HepG2 (cell line): ENCODE data around the gene FOSB. TPM values are rescaled to one million over a fixed set of nuclear protein-coding genes. Genes with fewer than 3 reads are reported as not detected.

Experiments used
- ATAC-seq: fragments of 200-7000 bp; cut with Tn5 transposase; 3 replicates; pipeline ENCODE4 v1.9.1; 2020; ENCODE audit warnings: mild to moderate bottlenecking, moderate library complexity
- BruUV-seq: library from RNA; stranded (reverse); fragments of 400-500 nt; replicated peaks from 2 replicates; lab custom pipeline; 2021; lab: Mats Ljungman, UMichigan
- CTCF ChIA-PET: fragments of 300-600 bp; formaldehyde crosslinking; extraction: SDS; loops from one replicate; lab custom pipeline; 2021; ENCODE audit warnings: low total read pairs, inconsistent platforms, low intra/inter-chr PET ratio; lab: Yijun Ruan, JAX
- POLR2A ChIA-PET: fragments of 350-600 bp; sonication (Branson Sonifier 250); formaldehyde crosslinking; loops from one replicate; lab custom pipeline; 2020; ENCODE audit warnings: antibody characterized with exemption, inconsistent platforms; lab: Yijun Ruan, JAX
- DNase-seq: peaks from one replicate; pipeline ENCODE4 v3.0.0-alpha.2; 2015; ENCODE audit warnings: low spot score
- FAIRE-seq: peaks from 3 replicates; lab custom pipeline; 2011; peaks lifted over from hg19 to GRCh38; lab: Jason Lieb, UNC
- H2AFZ ChIP-seq: one replicate; pipeline ENCODE4 v1.6.1; 2011; ENCODE audit warnings: low read length, inconsistent platforms
- H3K27ac ChIP-seq: fragments of 300-600 bp; 3 replicates; pipeline ENCODE4 v1.8.0; 2011; ENCODE audit warnings: mixed run types, mild to moderate bottlenecking, mixed read lengths, low read length, inconsistent platforms; ENCODE audit not compliant: insufficient read depth; ENCODE audit errors: extremely low read length
- H3K27me3 ChIP-seq, 2 experiments: fragments of 200-600 bp in 1 of 2; 2 replicates in 1 of 2; 3 replicates in 1 of 2; pipeline versions ENCODE4 v1.6.0 to v1.8.0; 2011; ENCODE audit warnings: low read length in 2 of 2, mild to moderate bottlenecking in 2 of 2, moderate library complexity in 2 of 2, inconsistent platforms in 1 of 2; ENCODE audit not compliant: insufficient read depth in 2 of 2, control insufficient read depth in 1 of 2
- H3K36me3 ChIP-seq, 2 experiments: fragments of 200-600 bp in 1 of 2; replicated peaks in 1 of 2; 2 replicates in 1 of 2; 3 replicates in 1 of 2; pipeline versions ENCODE4 v1.5.1 to v1.8.0; 2011; ENCODE audit warnings: low read length in 2 of 2, inconsistent platforms in 1 of 2; ENCODE audit not compliant: insufficient read depth in 2 of 2, control insufficient read depth in 1 of 2
- H3K4me1 ChIP-seq: 2 replicates; pipeline ENCODE4 v1.5.1; 2012; ENCODE audit warnings: low read length, inconsistent platforms; ENCODE audit not compliant: insufficient read depth
- H3K4me2 ChIP-seq: 2 replicates; pipeline ENCODE4 v1.6.0; 2011; ENCODE audit warnings: low read depth, low read length, inconsistent platforms
- H3K4me3 ChIP-seq, 3 experiments: fragments of 200-600 bp in 1 of 3; sonication (generic), shearing (Covaris generic) in 1 of 3; replicated peaks in 1 of 3; 2 replicates each; pipeline ENCODE4 v1.5.1; 2011 to 2016; ENCODE audit warnings: low read length in 3 of 3, inconsistent platforms in 2 of 3, low read depth in 2 of 3, mild to moderate bottlenecking in 2 of 3, control low read depth in 1 of 3, mixed read lengths in 1 of 3; ENCODE audit not compliant: insufficient read depth in 1 of 3
- H3K79me2 ChIP-seq: one replicate; pipeline ENCODE4 v1.6.1; 2011; ENCODE audit warnings: low read length, inconsistent platforms; ENCODE audit not compliant: insufficient read depth
- H3K9ac ChIP-seq: 2 replicates; pipeline ENCODE4 v1.6.0; 2011; ENCODE audit warnings: mild to moderate bottlenecking, low read depth, low read length, inconsistent platforms; ENCODE audit not compliant: insufficient read depth
- H3K9me3 ChIP-seq: 2 replicates; pipeline ENCODE4 v1.5.1; 2012; ENCODE audit warnings: mild to moderate bottlenecking, low read length
- H4K20me1 ChIP-seq: 2 replicates; pipeline ENCODE4 v1.6.0; 2011; ENCODE audit warnings: inconsistent platforms, mild to moderate bottlenecking, low read length, moderate library complexity; ENCODE audit not compliant: insufficient read depth
- BRD4 ChIP-seq: sonication (generic); formaldehyde crosslinking; IDR thresholded peaks from 2 replicates; pipeline ENCODE4 v1.4.0; 2020; ENCODE audit warnings: missing genetic modification reagents
- MYPOP ChIP-seq: sonication (generic); formaldehyde crosslinking; IDR thresholded peaks from 2 replicates; pipeline ENCODE4 v1.8.1; 2023; ENCODE audit warnings: mild to moderate bottlenecking, moderate library complexity, missing genetic modification reagents
- RFX5 ChIP-seq: IDR thresholded peaks from 2 replicates; pipeline ENCODE4 v1.6.1; 2011; ENCODE audit warnings: low read depth, low read length, improper control_type of control experiment
- SRSF9 ChIP-seq: fragments of 200-400 bp; formaldehyde crosslinking; IDR thresholded peaks from 2 replicates; pipeline ENCODE4 v1.6.1; 2018; ENCODE audit warnings: borderline replicate concordance, mild to moderate bottlenecking, low read depth, low read length; ENCODE audit not compliant: insufficient read depth, poor library complexity, severe bottlenecking
- USF2 ChIP-seq, 2 experiments: sonication (generic) in 1 of 2; formaldehyde crosslinking in 1 of 2; IDR thresholded peaks; 2 replicates each; pipeline versions ENCODE4 v1.5.1 to v1.6.1; 2011 to 2020; ENCODE audit warnings: borderline replicate concordance in 1 of 2, low read depth in 1 of 2, low read length in 1 of 2, mild to moderate bottlenecking in 1 of 2, missing genetic modification reagents in 1 of 2, moderate library complexity in 1 of 2
- ZBTB37 ChIP-seq: sonication (generic); formaldehyde crosslinking; IDR thresholded peaks from 2 replicates; pipeline ENCODE4 v1.4.0; 2020; ENCODE audit warnings: mild to moderate bottlenecking, missing genetic modification reagents
- WGBS: methylation state at CpG from one replicate; pipeline ENCODE4 v1.1.6; 2017; ENCODE audit warnings: low lambda C conversion rate; 5-methylcytosine and 5-hydroxymethylcytosine counted together
- in situ Hi-C: cut with HindIII; loops from 2 replicates; pipeline ENCODE4 v1.10.0; 2017; ENCODE audit warnings: low pct_unique_long_range_greater_than_20kb; ENCODE audit not compliant: extremely low pct_ligation_motif_present
- intact Hi-C: fragments of 100-400 bp; cut with micrococcal nuclease; formaldehyde crosslinking; loops from one replicate; pipeline ENCODE4 v1.10.0; 2022; ENCODE audit not compliant: unreplicated experiment
- polyA plus RNA-seq, 8 experiments: library from polyadenylated mRNA; depleted of rRNA in 3 of 8; stranded (reverse) in 7 of 8; unstranded in 1 of 8; fragments of >200 nt; fragmentation: Illumina TruSeq in 4 of 8; extraction: Trizol in 4 of 8; gene quantifications; 2 replicates each; pipeline versions ENCODE4 v1.2.1 to v1.2.3, GENCODE V29; 2011 to 2016; ENCODE audit warnings: low read depth in 4 of 8, missing spikeins in 1 of 8, mixed read lengths in 1 of 8; ENCODE audit not compliant: insufficient read depth in 1 of 8
- total RNA-seq, 5 experiments: library from RNA; depleted of rRNA; stranded (reverse); fragments of >200 nt; fragmentation: Illumina TruSeq; extraction: Trizol; gene quantifications; 2 replicates each; pipeline ENCODE4 v1.2.3, GENCODE V29; 2016; ENCODE audit warnings: low read depth in 1 of 5

Gene FOSB
- total and polyA plus RNA-seq, 2 of the 13 experiments (the other 11 are each of a cell fraction or from before 2014, with no cell fraction given): 2.8 to 6.0 TPM

DNA sequence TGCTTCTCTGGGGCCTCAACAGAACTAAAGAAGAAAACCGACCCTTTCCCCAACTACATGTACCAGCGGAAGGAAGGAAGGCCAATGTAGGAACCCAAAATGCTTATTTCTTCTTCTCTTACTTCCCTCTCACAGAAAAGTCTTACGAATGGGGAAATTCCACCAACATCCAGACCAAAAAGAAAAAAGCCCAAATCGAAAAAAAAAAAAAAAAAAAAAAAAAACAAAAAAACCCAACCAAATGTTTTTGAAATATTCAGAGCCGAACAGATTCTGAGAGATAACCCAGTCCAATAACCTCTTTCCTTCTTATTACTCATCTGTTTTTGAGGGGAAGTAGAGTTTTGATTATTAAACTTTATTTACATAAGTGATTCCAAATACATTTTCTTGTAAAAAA, 34.3 kb downstream of the FOSB start:
- H3K4me1 ChIP-seq: peaks cover 50% of the 10 kb centered on the region
- H3K27me3 ChIP-seq: no peaks in the 10 kb centered on the region; a peak in 1 of 5 replicates
- FAIRE-seq: no peak
- H3K4me3 ChIP-seq: no peak overlapping the region
- ChIA-PET POLR2A (no interaction called here), CTCF (no interaction called here)
- H4K20me1 ChIP-seq: no peaks in the 10 kb centered on the region
- H3K27ac ChIP-seq: no peak overlapping the region
- intact Hi-C loops (no loop called here), in situ Hi-C loops (no loop called here)
- no peak overlapping the region for H3K4me2 ChIP-seq
- WGBS: 59% methylated on average over 5 of the region's 5 CpGs
- no peaks in the 10 kb centered on the region for H3K9me3 ChIP-seq
- no peak overlapping the region for H3K9ac ChIP-seq
- no peak overlapping the region for H2AFZ ChIP-seq
- ATAC-seq: no peak
- BruUV-seq: no TSS peak
- H3K36me3 ChIP-seq: no peaks in the 10 kb centered on the region
- DNase-seq: no peak
- peaks cover 3% of the 10 kb centered on the region for H3K79me2 ChIP-seq
- TF ChIP-seq RFX5 (no peak), USF2 (IDR thresholded peaks at IDR 0.05; ENCODE audit: low read depth, low read length) (no peak), USF2 (CRISPR knock-in tag; IDR thresholded peaks at IDR 0.05; ENCODE audit: borderline replicate concordance) (0 out of 2 replicates have a peak, but pooled peaks have one; percentile 6), MYPOP (CRISPR knock-in tag) (no peak), BRD4 (CRISPR knock-in tag) (no peak)

DNA sequence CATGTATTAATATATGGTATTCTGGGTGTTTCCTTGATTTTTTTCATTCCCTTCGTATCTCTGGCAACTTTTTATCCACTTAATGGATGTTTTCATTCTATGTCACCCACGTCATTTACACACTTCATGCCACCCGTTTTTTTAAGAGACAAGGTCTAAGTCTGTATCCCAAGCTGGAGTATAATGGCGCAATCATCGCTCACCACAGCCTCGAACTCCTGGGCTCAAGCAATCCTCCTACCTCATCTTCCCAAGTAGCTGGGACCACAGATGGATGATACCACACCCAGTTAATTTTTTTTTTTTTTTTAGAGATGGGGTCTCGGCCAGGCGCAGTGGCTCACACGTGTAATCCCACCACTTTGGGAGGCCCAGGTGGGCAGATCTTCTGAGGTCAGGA, 36.1 kb downstream of the FOSB start:
- ATAC-seq (no peak), FAIRE-seq (no peak), DNase-seq (no peak)
- no peak overlapping the region for H2AFZ ChIP-seq
- no peak overlapping the region for H3K4me3 ChIP-seq
- H3K79me2 ChIP-seq: peaks cover 12% of the 10 kb centered on the region
- in situ Hi-C loops (no loop called here), intact Hi-C loops (no loop called here)
- H3K27ac ChIP-seq: no peak overlapping the region
- no peaks in the 10 kb centered on the region; a peak in 1 of 5 replicates for H3K27me3 ChIP-seq
- POLR2A ChIA-PET: no interaction called here
- no peak overlapping the region for H3K9ac ChIP-seq
- no peaks in the 10 kb centered on the region for H3K36me3 ChIP-seq
- no peaks in the 10 kb centered on the region for H3K9me3 ChIP-seq
- CTCF ChIA-PET: no interaction called here
- no TSS peak for BruUV-seq
- no peaks in the 10 kb centered on the region for H4K20me1 ChIP-seq
- no peak overlapping the region for H3K4me2 ChIP-seq
- WGBS: 78% methylated on average over 9 of the region's 9 CpGs
- peaks cover 37% of the 10 kb centered on the region for H3K4me1 ChIP-seq
- TF ChIP-seq SRSF9 (no peak), ZBTB37 (no peak)
